Spleen (tissue), 7 donors: ENCODE measurements around the gene ACOXL.

Experiments
- POLR2AphosphoS5 ChIP-seq, 3 donors: sonication (generic); formaldehyde crosslinking; IDR thresholded peaks; one replicate each; pipeline ENCODE4 v1.5.1; 2017; ENCODE audit warnings: antibody characterized with exemption in 3 of 3
- TF ChIP-seq, protein P1 (sequence below), 11 experiments: fragments of 200-600 bp in 7 of 11; fragments of 450-650 bp in 4 of 11; sonication (generic) in 4 of 11; IDR thresholded peaks in 8 of 11; conservative IDR thresholded peaks in 3 of 11; 1 replicate in 7 of 11; 2 replicates in 4 of 11; pipeline versions ENCODE4 v1.4.0 to v1.8.0; 2016 to 2021; ENCODE audit warnings: antibody characterized with exemption in 11 of 11, inconsistent platforms in 4 of 11, mild to moderate bottlenecking in 1 of 11
- donor health status: DM: no; HTN: no; CAD: no; lungs with moderate emphysema.
- donor health status: DM: no; HTN: no; CAD: no.
- donor health status: DM: no; HTN: no; CAD: no.

DNA sequence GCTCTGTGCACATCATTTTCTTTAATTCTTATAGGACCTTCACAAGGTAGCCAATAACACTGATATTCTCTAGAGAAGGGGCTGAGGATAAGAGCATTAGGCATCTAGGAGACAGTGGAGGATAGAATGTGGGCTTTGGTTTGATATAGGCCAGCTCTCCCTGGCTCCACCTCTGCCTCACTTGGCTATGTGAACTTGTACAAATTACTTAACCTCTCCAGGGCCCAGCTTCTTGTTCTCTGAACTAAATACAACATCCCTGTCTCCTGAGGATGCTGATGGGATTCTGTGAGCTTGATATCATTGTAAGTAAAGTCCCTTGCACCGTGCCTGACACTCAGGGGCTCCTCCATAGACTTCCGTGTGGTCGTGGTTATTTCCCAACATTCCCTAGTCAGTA lies 87.3 kb downstream of the ACOXL start:
- TF ChIP-seq, protein P1, sequence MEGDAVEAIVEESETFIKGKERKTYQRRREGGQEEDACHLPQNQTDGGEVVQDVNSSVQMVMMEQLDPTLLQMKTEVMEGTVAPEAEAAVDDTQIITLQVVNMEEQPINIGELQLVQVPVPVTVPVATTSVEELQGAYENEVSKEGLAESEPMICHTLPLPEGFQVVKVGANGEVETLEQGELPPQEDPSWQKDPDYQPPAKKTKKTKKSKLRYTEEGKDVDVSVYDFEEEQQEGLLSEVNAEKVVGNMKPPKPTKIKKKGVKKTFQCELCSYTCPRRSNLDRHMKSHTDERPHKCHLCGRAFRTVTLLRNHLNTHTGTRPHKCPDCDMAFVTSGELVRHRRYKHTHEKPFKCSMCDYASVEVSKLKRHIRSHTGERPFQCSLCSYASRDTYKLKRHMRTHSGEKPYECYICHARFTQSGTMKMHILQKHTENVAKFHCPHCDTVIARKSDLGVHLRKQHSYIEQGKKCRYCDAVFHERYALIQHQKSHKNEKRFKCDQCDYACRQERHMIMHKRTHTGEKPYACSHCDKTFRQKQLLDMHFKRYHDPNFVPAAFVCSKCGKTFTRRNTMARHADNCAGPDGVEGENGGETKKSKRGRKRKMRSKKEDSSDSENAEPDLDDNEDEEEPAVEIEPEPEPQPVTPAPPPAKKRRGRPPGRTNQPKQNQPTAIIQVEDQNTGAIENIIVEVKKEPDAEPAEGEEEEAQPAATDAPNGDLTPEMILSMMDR (IDR thresholded peaks at IDR 0.05 in 8 of 11, conservative IDR thresholded peaks at IDR 0.05 in 3 of 11): no peak
- TF ChIP-seq POLR2AphosphoS5 (IDR thresholded peaks at IDR 0.05): no peak
